ENCODE results near the gene CAMTA1. TPM values are rescaled to one million over a fixed set of nuclear protein-coding genes. Genes with fewer than 3 reads are reported as not detected.

CAMTA1 gene
- total RNA-seq, 6 experiments from 2014 or later, result 78.1 to 96.6 (median 86.1) TPM

DNA sequence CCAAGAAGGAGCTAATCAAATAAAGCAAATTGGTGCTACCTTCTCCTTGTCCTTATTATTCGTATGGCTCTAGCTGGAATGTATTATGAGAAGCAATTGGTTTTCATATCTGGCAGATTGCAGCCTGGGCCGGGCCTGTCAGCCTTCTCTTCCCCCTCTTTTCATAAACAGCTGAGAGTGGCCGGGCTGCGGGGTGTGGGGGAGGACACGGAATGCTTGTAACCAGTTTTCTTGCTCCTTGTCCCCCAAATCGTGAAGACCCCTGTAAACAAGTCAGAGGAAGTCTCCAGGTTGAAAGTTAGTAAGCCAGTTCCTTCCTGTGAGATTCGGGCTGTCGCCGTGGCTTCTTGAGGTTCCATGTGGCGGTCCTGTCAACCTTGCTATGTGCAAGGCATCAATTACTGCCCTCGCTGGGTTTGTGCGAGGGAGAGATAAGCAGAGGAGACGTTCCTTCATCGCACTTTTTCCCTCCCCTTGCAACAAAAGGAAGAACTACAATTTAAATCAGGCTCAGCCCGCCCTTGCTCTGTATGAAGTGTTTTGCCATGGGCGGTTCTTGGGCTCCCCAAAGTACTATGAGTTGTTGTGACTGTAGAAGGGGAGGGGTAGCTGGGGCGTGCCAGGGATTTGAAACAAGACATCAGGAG is 450.7 kb downstream of the CAMTA1 start:
- DNase-seq, result no peak
- Mint-ChIP-seq H3K9me3 (no peaks in the 10 kb centered on the region), H3K4me1 (ENCODE audit: low read depth) (no peaks in the 10 kb centered on the region), H3K36me3 (ENCODE audit: low read depth) (no peaks in the 10 kb centered on the region), H3K4me3 (no peak overlapping the region), H3K27me3 (ENCODE audit: insufficient read depth) (peaks cover 4% of the 10 kb centered on the region), H3K27ac (no peak overlapping the region)
- TF ChIP-seq, protein P1, sequence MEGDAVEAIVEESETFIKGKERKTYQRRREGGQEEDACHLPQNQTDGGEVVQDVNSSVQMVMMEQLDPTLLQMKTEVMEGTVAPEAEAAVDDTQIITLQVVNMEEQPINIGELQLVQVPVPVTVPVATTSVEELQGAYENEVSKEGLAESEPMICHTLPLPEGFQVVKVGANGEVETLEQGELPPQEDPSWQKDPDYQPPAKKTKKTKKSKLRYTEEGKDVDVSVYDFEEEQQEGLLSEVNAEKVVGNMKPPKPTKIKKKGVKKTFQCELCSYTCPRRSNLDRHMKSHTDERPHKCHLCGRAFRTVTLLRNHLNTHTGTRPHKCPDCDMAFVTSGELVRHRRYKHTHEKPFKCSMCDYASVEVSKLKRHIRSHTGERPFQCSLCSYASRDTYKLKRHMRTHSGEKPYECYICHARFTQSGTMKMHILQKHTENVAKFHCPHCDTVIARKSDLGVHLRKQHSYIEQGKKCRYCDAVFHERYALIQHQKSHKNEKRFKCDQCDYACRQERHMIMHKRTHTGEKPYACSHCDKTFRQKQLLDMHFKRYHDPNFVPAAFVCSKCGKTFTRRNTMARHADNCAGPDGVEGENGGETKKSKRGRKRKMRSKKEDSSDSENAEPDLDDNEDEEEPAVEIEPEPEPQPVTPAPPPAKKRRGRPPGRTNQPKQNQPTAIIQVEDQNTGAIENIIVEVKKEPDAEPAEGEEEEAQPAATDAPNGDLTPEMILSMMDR (IDR thresholded peaks at IDR 0.05), result no peak

DNA sequence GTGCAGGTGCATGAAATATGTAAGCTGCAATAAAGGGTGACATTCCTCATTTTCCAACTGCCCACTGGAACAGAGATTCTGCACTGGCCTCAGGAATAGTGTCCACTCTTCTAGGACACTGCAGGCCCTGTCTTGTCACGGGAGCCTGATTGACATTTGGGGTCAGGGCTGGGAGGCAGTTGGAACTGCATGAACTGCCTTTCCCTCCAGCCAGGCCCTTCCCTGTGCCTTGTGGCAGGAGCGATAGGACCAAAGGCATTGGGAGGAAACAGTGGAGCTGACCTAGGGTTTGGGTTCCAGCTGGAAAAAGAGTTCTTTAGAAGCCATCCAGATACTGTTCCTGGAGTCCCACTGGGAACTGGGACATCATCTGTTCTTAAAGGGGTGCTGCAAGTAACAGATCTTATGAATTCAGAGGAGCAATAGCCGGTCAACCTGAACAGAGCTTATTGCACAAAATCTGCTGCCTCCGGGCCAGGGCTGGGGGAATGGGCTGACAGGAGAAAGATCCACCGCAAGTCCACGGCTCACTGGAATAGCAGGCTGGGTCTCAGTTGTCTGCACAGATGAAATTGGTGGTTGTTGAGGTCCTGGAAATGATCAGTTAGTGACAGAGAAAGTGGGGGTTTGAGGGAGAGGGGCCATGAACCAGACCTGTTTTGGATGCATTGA is 451.7 kb downstream of the CAMTA1 start:
- Mint-ChIP-seq H3K27me3 (ENCODE audit: insufficient read depth) (peaks cover 4% of the 10 kb centered on the region), H3K36me3 (ENCODE audit: low read depth) (no peaks in the 10 kb centered on the region), H3K4me1 (ENCODE audit: low read depth) (no peaks in the 10 kb centered on the region), H3K4me3 (no peak overlapping the region), H3K27ac (no peak overlapping the region), H3K9me3 (no peaks in the 10 kb centered on the region)
- DNase-seq, result no peak
- TF ChIP-seq, protein P1 (IDR thresholded peaks at IDR 0.05), result no peak

DNA sequence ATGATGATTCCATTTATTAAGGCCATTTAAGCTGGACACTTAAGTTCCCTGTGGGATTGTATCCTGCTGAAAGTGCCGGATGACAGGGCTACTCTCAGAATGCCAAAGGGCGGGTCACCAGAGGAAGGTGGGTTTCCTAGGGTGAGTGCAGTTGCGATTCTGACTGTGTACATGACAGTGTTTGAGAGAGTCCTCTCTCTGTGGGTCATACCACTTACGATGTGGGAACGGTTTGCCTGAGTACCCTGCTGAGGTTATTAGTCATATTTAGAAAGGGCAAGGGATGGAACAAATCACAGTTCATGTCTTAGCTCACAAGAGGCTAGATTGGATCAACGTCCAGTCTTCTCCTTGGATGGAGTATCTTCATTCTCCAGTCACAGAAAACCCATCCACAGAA is 461.9 kb downstream of the CAMTA1 start:
- Mint-ChIP-seq H3K4me1 (ENCODE audit: low read depth) (peaks cover 25% of the 10 kb centered on the region), H3K9me3 (no peaks in the 10 kb centered on the region), H3K27ac (no peak overlapping the region), H3K4me3 (no peak overlapping the region), H3K27me3 (ENCODE audit: insufficient read depth) (peaks cover 2% of the 10 kb centered on the region; the same call in 1 of the 2 replicates), H3K36me3 (ENCODE audit: low read depth) (no peaks in the 10 kb centered on the region)
- DNase-seq, result no peak
- TF ChIP-seq, protein P1 (IDR thresholded peaks at IDR 0.05), result no peak

DNA sequence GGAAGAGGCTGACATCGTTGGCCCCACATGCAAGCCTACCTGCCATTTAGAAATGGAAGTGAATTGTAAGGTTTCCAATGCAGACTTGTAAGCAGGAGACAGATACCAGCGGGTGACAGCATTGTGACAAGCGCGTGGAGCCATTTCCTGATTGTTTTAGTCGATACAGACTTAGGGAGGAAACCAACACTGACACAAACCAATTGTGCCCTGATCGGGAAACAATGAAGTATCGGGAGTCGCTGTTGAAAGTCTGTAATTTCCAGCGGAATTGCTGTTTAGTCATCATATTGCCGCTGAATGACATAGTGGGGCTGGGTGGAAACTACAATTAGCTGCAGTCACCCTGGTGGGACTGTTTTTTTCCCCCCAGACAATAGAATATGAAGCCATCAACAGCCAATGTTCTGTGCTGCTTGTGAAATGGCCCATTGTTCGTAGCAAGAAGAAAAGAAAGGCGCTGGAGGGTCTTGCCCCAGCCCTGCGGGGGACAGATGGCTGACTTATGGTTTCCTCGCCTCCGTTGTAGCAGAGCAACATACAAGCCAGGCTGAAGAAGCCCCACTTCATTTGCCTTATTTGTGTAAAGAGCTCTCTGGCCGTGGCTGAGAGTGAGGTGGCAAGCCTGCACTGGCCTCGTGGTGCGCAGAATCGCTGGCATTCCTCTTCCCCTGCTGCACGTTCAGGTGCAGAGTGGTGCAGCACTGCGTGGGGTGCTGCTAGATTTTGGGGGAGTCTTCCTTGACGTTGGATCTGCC is 462.7 kb downstream of the CAMTA1 start:
- no peak overlapping the region for H3K4me3 Mint-ChIP-seq
- peaks cover 34% of the 10 kb centered on the region for H3K4me1 Mint-ChIP-seq (ENCODE audit: low read depth)
- peaks cover 2% of the 10 kb centered on the region; the same call in 1 of the 2 replicates for H3K27me3 Mint-ChIP-seq (ENCODE audit: insufficient read depth)
- H3K27ac Mint-ChIP-seq, result no peak overlapping the region
- H3K9me3 Mint-ChIP-seq, result no peaks in the 10 kb centered on the region
- DNase-seq, result no peak
- H3K36me3 Mint-ChIP-seq (ENCODE audit: low read depth), result no peaks in the 10 kb centered on the region
- TF ChIP-seq, protein P1 (IDR thresholded peaks at IDR 0.05), result no peak

DNA sequence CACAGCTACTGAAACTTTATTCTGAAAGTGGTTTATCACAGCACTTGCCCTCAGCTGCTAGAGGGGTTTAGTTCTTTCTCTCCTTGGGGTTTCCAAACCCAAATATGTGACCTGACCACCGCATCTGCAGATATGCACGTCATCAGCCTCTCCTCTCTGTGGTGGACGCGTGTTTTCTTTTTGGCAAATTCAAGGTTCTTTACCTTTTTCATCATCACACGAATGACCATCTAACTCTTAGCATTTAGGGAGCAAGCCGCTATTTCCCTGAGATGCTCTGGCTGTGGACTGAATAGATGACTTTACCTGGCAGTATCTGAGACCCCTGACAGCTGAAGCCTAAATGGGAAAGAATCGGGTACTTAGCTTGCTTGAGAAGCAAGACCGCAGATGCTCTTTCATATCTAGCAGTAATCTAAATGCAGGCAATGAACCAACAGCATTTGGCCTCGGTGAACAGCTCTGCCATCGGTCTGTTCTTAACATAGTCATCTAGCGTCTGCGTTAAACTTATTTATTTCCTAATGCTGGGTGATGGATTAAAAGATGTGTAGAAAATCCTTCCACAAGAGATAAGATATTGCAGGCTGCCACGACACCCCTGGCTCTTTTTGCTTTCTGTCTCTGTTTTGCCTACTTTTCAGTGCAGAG is 463.4 kb downstream of the CAMTA1 start:
- H3K4me1 Mint-ChIP-seq (ENCODE audit: low read depth), result peaks cover 41% of the 10 kb centered on the region
- TF ChIP-seq, protein P1 (IDR thresholded peaks at IDR 0.05), result no peak
- H3K27ac Mint-ChIP-seq, result no peak overlapping the region
- no peak overlapping the region for H3K4me3 Mint-ChIP-seq
- peaks cover 2% of the 10 kb centered on the region; the same call in 1 of the 2 replicates for H3K27me3 Mint-ChIP-seq (ENCODE audit: insufficient read depth)
- no peaks in the 10 kb centered on the region for H3K36me3 Mint-ChIP-seq (ENCODE audit: low read depth)
- no peaks in the 10 kb centered on the region for H3K9me3 Mint-ChIP-seq
- DNase-seq, result no peak
